Immature natural killer cell (primary cell): ENCODE data around the gene CD7. TPM values are rescaled to one million over a fixed set of nuclear protein-coding genes. Genes with fewer than 3 reads are reported as not detected.

Experiments
- DNase-seq, 3 donors: peaks; one replicate each; pipeline ENCODE4 v3.0.0; 2022; ENCODE audit warnings: mixed read lengths in 1 of 3
- H3K27ac Mint-ChIP-seq, 6 donors: one replicate each; pipeline ENCODE4 v1.8.0; 2020; ENCODE audit warnings: mixed read lengths in 6 of 6, mild to moderate bottlenecking in 5 of 6, inconsistent platforms in 4 of 6, moderate library complexity in 3 of 6
- H3K27me3 Mint-ChIP-seq, 3 donors: one replicate each; pipeline ENCODE4 v1.8.0; 2020 to 2021; ENCODE audit warnings: low read depth in 3 of 3, mild to moderate bottlenecking in 3 of 3, mixed read lengths in 3 of 3, moderate library complexity in 3 of 3, inconsistent platforms in 1 of 3
- H3K36me3 Mint-ChIP-seq, 3 donors: one replicate each; pipeline ENCODE4 v1.8.0; 2020; ENCODE audit warnings: mixed read lengths in 3 of 3, inconsistent platforms in 2 of 3, mild to moderate bottlenecking in 2 of 3
- H3K4me1 Mint-ChIP-seq, 2 donors: one replicate each; pipeline ENCODE4 v1.8.0; 2020; ENCODE audit warnings: inconsistent platforms in 2 of 2, mild to moderate bottlenecking in 2 of 2, mixed read lengths in 2 of 2, moderate library complexity in 1 of 2
- H3K4me3 Mint-ChIP-seq, 5 donors: one replicate each; pipeline ENCODE4 v1.8.0; 2020; ENCODE audit warnings: mild to moderate bottlenecking in 5 of 5, mixed read lengths in 5 of 5, inconsistent platforms in 3 of 5, moderate library complexity in 3 of 5
- H3K9me3 Mint-ChIP-seq, 6 donors: one replicate each; pipeline ENCODE4 v1.8.0; 2020; ENCODE audit warnings: mild to moderate bottlenecking in 6 of 6, mixed read lengths in 6 of 6, inconsistent platforms in 4 of 6, moderate library complexity in 3 of 6
- polyA plus RNA-seq, 3 donors: library from polyadenylated mRNA; unstranded; fragments of 300-500 nt; fragmentation: Illumina TruSeq; gene quantifications; one replicate each; pipeline ENCODE4 v1.2.3, GENCODE V29; 2021

The CD7 gene
- polyA plus RNA-seq, 3 donors from 2014 or later = 278 to 589 (median 370) TPM

DNA sequence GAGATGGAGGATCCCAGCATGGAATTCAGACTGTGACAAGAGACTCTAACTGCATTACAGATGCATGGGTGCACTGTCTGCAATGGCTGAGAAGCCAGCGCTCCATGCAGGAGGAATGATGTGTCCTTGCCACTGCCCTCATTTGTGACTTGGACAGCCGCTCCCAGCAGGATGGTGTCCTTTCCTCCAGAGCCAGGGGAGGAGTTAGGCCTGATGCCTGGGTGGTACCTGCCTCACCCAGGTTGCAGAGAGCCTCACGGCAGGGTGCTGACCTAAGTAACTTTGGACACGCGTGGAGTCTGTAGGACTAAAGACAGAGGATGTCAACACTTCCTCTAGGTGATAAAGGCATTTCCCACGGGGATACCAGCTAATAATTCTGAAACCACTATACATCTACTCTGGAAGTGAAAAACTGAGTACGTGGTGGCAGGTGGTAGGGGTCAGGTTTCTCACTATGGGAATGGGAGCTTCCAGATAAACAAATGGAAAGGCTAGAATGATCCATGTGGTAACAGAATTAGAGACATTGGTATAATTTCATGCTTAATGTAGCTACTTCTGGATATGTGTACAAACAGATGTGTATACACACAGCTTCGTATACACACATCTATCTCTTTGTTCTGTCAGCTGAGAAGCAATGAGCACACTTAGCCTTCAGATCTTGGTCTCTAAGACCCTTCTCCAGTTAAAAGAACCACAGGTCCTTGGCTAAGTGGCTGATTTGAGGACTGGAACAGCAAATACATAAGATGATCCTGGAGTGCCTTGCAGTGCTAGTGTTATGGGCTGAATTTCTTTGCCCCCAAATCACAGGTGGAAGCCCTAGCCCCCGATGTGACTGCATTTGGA lies 30.2 kb downstream of the CD7 start:
- Mint-ChIP-seq H3K27ac (peak overlapping the region in 1 of 6 donors; percentile 50), H3K4me1 (peaks cover 10 to 11% of the 10 kb centered on the region in 2 donors), H3K27me3 (peaks cover 3 to 5% (median 4%) of the 10 kb centered on the region in 3 donors), H3K36me3 (no peaks in the 10 kb centered on the region), H3K4me3 (no peak overlapping the region), H3K9me3 (no peaks in the 10 kb centered on the region)
- no peak for DNase-seq

GRCh38 chr17:82285141-82285540 lies 32.3 kb downstream of the CD7 start:
- H3K4me1 Mint-ChIP-seq = peaks cover 20 to 28% of the 10 kb centered on the region in 2 donors
- no peak overlapping the region for H3K27ac Mint-ChIP-seq
- H3K27me3 Mint-ChIP-seq = peaks cover 3 to 6% (median 5%) of the 10 kb centered on the region in 3 donors
- H3K4me3 Mint-ChIP-seq = no peak overlapping the region
- no peaks in the 10 kb centered on the region for H3K9me3 Mint-ChIP-seq
- H3K36me3 Mint-ChIP-seq = no peaks in the 10 kb centered on the region
- DNase-seq = no peak

DNA sequence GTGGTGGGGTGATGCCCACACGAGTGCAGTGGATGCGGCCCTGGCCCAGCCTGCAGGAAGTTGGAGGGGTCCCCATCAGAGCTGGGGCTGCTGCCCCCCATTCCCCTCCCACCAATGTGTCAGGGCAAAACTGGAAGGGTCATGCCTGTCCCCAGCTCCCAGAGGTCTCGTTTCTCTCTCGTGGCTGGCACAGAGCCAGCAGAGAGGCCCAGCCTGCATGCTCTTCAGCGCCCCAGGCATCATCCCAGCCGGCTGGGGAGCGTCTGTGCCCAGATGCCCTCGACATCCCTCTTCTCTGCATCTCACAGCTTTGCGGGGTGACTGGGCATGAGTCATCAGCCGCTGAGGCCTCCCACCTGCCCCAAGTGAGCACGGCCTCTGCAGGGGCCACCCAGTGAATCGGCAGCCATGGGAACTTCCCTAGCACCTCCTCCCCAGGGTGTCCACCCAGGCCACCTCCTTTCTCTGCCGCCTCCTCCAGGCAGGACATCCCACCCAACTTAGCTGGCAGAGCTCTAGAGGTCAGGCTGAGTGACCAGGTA lies 34.1 kb downstream of the CD7 start:
- H3K36me3 Mint-ChIP-seq = no peaks in the 10 kb centered on the region
- H3K27me3 Mint-ChIP-seq = peaks cover 3 to 7% (median 7%) of the 10 kb centered on the region in 3 donors
- H3K27ac Mint-ChIP-seq = peak overlapping the region in 1 of 6 donors; percentile 23
- peak overlapping the region in 1 of 5 donors; percentile 17 for H3K4me3 Mint-ChIP-seq
- H3K9me3 Mint-ChIP-seq = no peaks in the 10 kb centered on the region
- H3K4me1 Mint-ChIP-seq = peaks cover 20 to 28% of the 10 kb centered on the region in 2 donors
- DNase-seq = no peak

- Mint-ChIP-seq H3K9me3 (no peaks in the 10 kb centered on the region), H3K27me3 (peaks cover 3 to 7% (median 7%) of the 10 kb centered on the region in 3 donors), H3K4me1 (peaks cover 20 to 28% of the 10 kb centered on the region in 2 donors), H3K27ac (peak overlapping the region in 5 of 6 donors; percentile 2 to 66 (median 48)), H3K36me3 (no peaks in the 10 kb centered on the region), H3K4me3 (peak overlapping the region in 4 of 5 donors; percentile 16 to 41 (median 30))
- no peak for DNase-seq
Observed at GRCh38 chr17:82282239-82283207, 34.9 kb downstream of the CD7 start.

DNA sequence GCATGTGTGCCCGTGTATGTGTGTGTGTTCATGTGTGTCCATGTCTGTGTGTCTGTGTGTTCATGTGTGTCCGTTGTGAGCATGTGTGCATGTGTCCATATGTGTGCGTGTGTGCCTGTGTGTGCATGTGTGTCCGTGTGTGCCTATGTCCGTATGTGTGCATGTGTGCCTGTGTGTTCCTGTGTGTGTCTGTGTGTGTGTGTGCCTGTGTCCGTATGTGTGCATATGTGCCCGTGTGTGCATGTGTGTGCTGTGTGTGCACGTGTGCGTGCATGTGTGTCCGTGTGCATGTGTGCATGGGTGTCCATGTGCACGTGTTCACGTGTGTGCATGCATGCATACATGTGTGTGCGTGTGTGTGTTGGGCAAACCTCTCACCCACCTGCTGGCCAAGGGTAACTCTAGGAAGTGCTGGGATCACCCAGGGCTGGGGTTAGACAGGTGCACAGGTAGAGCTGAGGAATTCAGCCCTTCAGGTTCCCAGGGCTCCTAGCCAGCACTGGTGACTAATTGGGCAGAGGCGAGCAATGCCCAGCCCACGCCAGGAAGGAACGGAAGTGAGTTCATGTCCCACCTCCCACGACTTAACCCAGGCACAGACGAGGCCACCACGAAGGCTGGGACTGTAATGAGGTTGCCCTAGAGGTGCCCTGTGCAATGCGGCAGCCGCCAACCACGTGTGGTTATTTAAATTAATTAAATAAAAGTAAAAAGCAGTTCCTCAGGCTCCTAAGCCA lies 35.7 kb downstream of the CD7 start:
- Mint-ChIP-seq H3K9me3 (no peaks in the 10 kb centered on the region), H3K36me3 (no peaks in the 10 kb centered on the region), H3K4me3 (peak overlapping the region; percentile 12 to 61 (median 29)), H3K4me1 (peaks cover 20 to 28% of the 10 kb centered on the region in 2 donors), H3K27me3 (peaks cover 3 to 7% (median 7%) of the 10 kb centered on the region in 3 donors), H3K27ac (peak overlapping the region; percentile 2 to 83 (median 46))
- DNase-seq = peak; percentile 58 to 62 (median 60)

- peak overlapping the region; percentile 2 to 83 (median 56) for H3K27ac Mint-ChIP-seq
- DNase-seq = no peak
- H3K36me3 Mint-ChIP-seq = no peaks in the 10 kb centered on the region
- peak overlapping the region; percentile 16 to 61 (median 55) for H3K4me3 Mint-ChIP-seq
- no peaks in the 10 kb centered on the region for H3K9me3 Mint-ChIP-seq
- H3K4me1 Mint-ChIP-seq = peaks cover 20 to 28% of the 10 kb centered on the region in 2 donors
- peaks cover 3 to 7% (median 7%) of the 10 kb centered on the region in 3 donors for H3K27me3 Mint-ChIP-seq
Observed at GRCh38 chr17:82281076-82281475, 36.3 kb downstream of the CD7 start.

GRCh38 chr17:82280537-82280936 lies 36.9 kb downstream of the CD7 start:
- Mint-ChIP-seq H3K4me1 (peaks cover 20 to 28% of the 10 kb centered on the region in 2 donors), H3K9me3 (no peaks in the 10 kb centered on the region), H3K27ac (peak overlapping the region in 3 of 6 donors; percentile 39 to 83 (median 75)), H3K4me3 (peak overlapping the region; percentile 16 to 61 (median 55)), H3K27me3 (peaks cover 2 to 7% (median 7%) of the 10 kb centered on the region in 3 donors), H3K36me3 (no peaks in the 10 kb centered on the region)
- no peak for DNase-seq

- Mint-ChIP-seq H3K9me3 (no peaks in the 10 kb centered on the region), H3K4me3 (no peak overlapping the region), H3K36me3 (no peaks in the 10 kb centered on the region), H3K27ac (peak overlapping the region in 1 of 6 donors; percentile 3), H3K27me3 (peaks cover 2 to 9% (median 4%) of the 10 kb centered on the region in 3 donors), H3K4me1 (peaks cover 20 to 29% of the 10 kb centered on the region in 2 donors)
- no peak for DNase-seq
Observed at GRCh38 chr17:82278786-82279391, 38.5 kb downstream of the CD7 start.

- Mint-ChIP-seq H3K4me1 (peaks cover 20 to 23% of the 10 kb centered on the region in 2 donors), H3K9me3 (no peaks in the 10 kb centered on the region), H3K27ac (no peak overlapping the region), H3K36me3 (no peaks in the 10 kb centered on the region), H3K4me3 (no peak overlapping the region), H3K27me3 (peaks cover 2 to 8% (median 6%) of the 10 kb centered on the region in 3 donors)
- DNase-seq = no peak
Observed at GRCh38 chr17:82278308-82278707, 39.1 kb downstream of the CD7 start.

- H3K36me3 Mint-ChIP-seq = no peaks in the 10 kb centered on the region
- H3K27ac Mint-ChIP-seq = no peak overlapping the region
- no peaks in the 10 kb centered on the region for H3K9me3 Mint-ChIP-seq
- peaks cover 20 to 22% of the 10 kb centered on the region in 2 donors for H3K4me1 Mint-ChIP-seq
- peaks cover 2 to 7% (median 6%) of the 10 kb centered on the region in 3 donors for H3K27me3 Mint-ChIP-seq
- no peak for DNase-seq
- no peak overlapping the region for H3K4me3 Mint-ChIP-seq
Observed at GRCh38 chr17:82277851-82278250, 39.6 kb downstream of the CD7 start.

DNA sequence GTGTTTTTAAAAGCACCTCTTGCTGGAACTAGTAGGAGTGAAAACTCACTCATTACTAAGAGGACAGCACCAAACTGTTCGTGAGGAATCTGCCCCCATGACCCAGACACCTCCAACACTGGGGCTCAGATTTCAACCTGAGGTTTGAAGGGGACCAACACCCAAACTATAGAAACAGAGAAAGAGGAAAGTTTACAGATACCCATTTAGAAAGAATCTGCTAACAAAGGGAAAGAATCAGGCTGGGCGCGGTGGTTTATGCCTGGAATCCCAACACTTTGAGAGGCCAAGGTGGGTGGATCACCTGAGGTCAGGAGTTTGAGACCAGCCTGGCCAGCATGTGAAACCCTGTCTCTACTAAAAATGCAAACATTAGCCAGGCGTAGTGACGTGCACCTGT lies 40.5 kb downstream of the CD7 start:
- no peaks in the 10 kb centered on the region for H3K9me3 Mint-ChIP-seq
- no peak overlapping the region for H3K4me3 Mint-ChIP-seq
- no peak overlapping the region for H3K27ac Mint-ChIP-seq
- H3K4me1 Mint-ChIP-seq = peaks cover 24% of the 10 kb centered on the region in 2 donors
- H3K27me3 Mint-ChIP-seq = peaks cover 9 to 13% (median 9%) of the 10 kb centered on the region in 3 donors
- DNase-seq = no peak
- peaks cover 5 to 7% (median 6%) of the 10 kb centered on the region in 3 donors for H3K36me3 Mint-ChIP-seq

- Mint-ChIP-seq H3K27ac (peak overlapping the region in 1 of 6 donors; percentile 70), H3K4me3 (no peak overlapping the region), H3K9me3 (no peaks in the 10 kb centered on the region)
Observed at GRCh38 chr17:82275326-82275725, 42.1 kb downstream of the CD7 start.

More at GRCh38 chr17:82275326-82275725, 42.1 kb downstream of the CD7 start:
- no peak for DNase-seq
- H3K27me3 Mint-ChIP-seq = peaks cover 12 to 19% (median 14%) of the 10 kb centered on the region in 3 donors
- H3K36me3 Mint-ChIP-seq = peaks cover 5 to 19% (median 6%) of the 10 kb centered on the region in 3 donors
- peaks cover 24 to 25% of the 10 kb centered on the region in 2 donors for H3K4me1 Mint-ChIP-seq
